ENCODE results near the gene BRD4.
A peak's percentile ranks its signal among the peaks of the same experiment; 100 is the strongest.

The BRD4 gene

DNA sequence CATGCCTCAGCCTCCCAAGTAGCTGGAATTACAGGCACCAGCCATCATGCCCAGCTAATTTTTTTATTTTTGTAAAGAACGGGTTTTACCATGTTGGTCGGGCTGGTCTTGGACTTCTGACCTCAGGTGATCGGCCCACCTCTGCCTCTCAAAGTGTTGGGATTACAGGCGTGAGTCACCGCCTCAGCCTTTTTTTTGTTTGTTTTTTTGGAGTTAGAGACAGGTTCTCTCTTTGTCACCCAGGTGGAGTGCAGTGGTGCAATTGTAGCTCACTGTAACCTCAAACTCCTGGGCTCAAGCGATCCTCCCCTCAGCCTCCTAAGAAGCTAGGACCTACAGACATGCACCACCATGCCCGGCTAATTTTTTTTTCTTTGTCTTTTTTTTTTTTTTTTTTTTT is 116.0 kb downstream of the BRD4 start:
- TF ChIP-seq, protein P1, sequence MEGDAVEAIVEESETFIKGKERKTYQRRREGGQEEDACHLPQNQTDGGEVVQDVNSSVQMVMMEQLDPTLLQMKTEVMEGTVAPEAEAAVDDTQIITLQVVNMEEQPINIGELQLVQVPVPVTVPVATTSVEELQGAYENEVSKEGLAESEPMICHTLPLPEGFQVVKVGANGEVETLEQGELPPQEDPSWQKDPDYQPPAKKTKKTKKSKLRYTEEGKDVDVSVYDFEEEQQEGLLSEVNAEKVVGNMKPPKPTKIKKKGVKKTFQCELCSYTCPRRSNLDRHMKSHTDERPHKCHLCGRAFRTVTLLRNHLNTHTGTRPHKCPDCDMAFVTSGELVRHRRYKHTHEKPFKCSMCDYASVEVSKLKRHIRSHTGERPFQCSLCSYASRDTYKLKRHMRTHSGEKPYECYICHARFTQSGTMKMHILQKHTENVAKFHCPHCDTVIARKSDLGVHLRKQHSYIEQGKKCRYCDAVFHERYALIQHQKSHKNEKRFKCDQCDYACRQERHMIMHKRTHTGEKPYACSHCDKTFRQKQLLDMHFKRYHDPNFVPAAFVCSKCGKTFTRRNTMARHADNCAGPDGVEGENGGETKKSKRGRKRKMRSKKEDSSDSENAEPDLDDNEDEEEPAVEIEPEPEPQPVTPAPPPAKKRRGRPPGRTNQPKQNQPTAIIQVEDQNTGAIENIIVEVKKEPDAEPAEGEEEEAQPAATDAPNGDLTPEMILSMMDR (IDR thresholded peaks at IDR 0.05; ENCODE audit: control insufficient read depth, insufficient read depth, low read depth, low read length, missing control alignments) = no peak
- no peak overlapping the region for H3K4me3 ChIP-seq (ENCODE audit: control insufficient read depth, low read depth, low read length)
- no peak for DNase-seq (ENCODE audit: low read depth)

GRCh38 chr19:15213715-15214381 is 118.5 kb downstream of the BRD4 start:
- no peak overlapping the region for H3K4me3 ChIP-seq (ENCODE audit: control insufficient read depth, low read depth, low read length)
- TF ChIP-seq, protein P1 (IDR thresholded peaks at IDR 0.05; ENCODE audit: control insufficient read depth, insufficient read depth, low read depth, low read length, missing control alignments) = no peak
- no peak for DNase-seq (ENCODE audit: low read depth)

GRCh38 chr19:15212711-15213110 is 119.6 kb downstream of the BRD4 start:
- no peak overlapping the region for H3K4me3 ChIP-seq (ENCODE audit: control insufficient read depth, low read depth, low read length)
- DNase-seq (ENCODE audit: low read depth) = no peak
- TF ChIP-seq, protein P1 (IDR thresholded peaks at IDR 0.05; ENCODE audit: control insufficient read depth, insufficient read depth, low read depth, low read length, missing control alignments) = no peak

GRCh38 chr19:15210323-15210781 is 122.0 kb downstream of the BRD4 start:
- no peak overlapping the region for H3K4me3 ChIP-seq (ENCODE audit: control insufficient read depth, low read depth, low read length)
- TF ChIP-seq, protein P1 (IDR thresholded peaks at IDR 0.05; ENCODE audit: control insufficient read depth, insufficient read depth, low read depth, low read length, missing control alignments) = no peak
- DNase-seq (ENCODE audit: low read depth) = peak; percentile 21

DNA sequence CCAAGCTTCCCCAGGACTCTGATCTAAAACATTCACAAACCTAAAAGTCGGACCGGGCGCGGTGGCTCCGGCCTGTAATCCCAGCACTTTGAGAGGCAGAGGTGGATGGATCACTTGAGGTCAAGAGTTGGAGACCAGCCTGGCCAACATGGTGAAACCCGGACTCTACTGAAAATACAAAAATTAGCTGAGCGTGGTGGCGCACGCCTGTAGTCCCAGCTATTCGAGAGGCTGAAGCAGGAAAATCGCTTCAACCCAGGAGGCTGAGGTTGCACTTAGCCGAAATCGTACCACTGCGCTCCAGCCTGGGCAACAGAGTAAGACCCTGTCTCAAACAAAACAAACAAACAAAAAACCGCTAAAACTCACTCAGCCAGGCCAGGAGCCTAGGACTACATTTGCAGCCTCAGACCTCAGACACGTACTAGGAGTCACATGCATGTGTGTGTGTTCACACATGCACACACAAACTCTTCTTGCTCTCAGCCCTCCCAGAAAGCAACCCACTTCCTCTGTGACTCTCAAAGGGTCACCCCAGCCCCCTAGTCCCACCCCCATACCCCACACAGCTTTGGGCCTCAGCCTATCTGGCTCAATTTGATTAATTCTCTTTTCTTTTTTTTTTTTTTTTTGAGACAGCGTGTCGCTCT is 130.8 kb downstream of the BRD4 start:
- no peak for DNase-seq (ENCODE audit: low read depth)
- TF ChIP-seq, protein P1 (IDR thresholded peaks at IDR 0.05; ENCODE audit: control insufficient read depth, insufficient read depth, low read depth, low read length, missing control alignments) = no peak
- H3K4me3 ChIP-seq (ENCODE audit: control insufficient read depth, low read depth, low read length) = no peak overlapping the region; the same call in 1 of the 2 replicates

- TF ChIP-seq, protein P1 (IDR thresholded peaks at IDR 0.05; ENCODE audit: control insufficient read depth, insufficient read depth, low read depth, low read length, missing control alignments) = no peak
- H3K4me3 ChIP-seq (ENCODE audit: control insufficient read depth, low read depth, low read length) = peak within 1 kb of the TSS; percentile 76
- no peak for DNase-seq (ENCODE audit: low read depth)
Observed at GRCh38 chr19:15200553-15201364, 131.6 kb downstream of the BRD4 start, which contains the start of gene NOTCH3. TSS of gene NOTCH3 (minus strand) at chr19:15200995. CDS start at chr19:15200905, 90 bp downstream.

All from AG09309 (cell line).